ENCODE data around the gene SAXO1. TPM values are rescaled to one million over a fixed set of nuclear protein-coding genes. Genes with fewer than 3 reads are reported as not detected.
"Not testable (repeated sequence)": the region's sequence is repeated elsewhere in the genome, so short reads cannot be mapped to it uniquely, and the experiment has no call there.

SAXO1 gene
- total RNA-seq, 1 donor from 2014 or later = under 0.01 TPM

GRCh38 chr9:19028835-19029451 is 4.1 kb downstream of the SAXO1 start:
- DNase-seq (ENCODE audit: low read depth) = no peak
- Histone ChIP-seq H3K36me3 (ENCODE audit: control insufficient read depth, insufficient read depth, low read length) (no peaks in the 10 kb centered on the region), H3K27me3 (ENCODE audit: control insufficient read depth, insufficient read depth, low read length) (no peaks in the 10 kb centered on the region), H3K4me3 (ENCODE audit: low read depth, low read length) (no peak overlapping the region)
- peak; percentile 55 for TF ChIP-seq CTCF (IDR thresholded peaks at IDR 0.05; ENCODE audit: insufficient read depth, low read length, poor library complexity, severe bottlenecking)

GRCh38 chr9:19027825-19028224 is 5.2 kb downstream of the SAXO1 start:
- no peaks in the 10 kb centered on the region for H3K27me3 ChIP-seq (ENCODE audit: control insufficient read depth, insufficient read depth, low read length)
- no peak overlapping the region for H3K4me3 ChIP-seq (ENCODE audit: low read depth, low read length)
- no peak for TF ChIP-seq CTCF (IDR thresholded peaks at IDR 0.05; ENCODE audit: insufficient read depth, low read length, poor library complexity, severe bottlenecking)
- no peak for DNase-seq (ENCODE audit: low read depth)
- H3K36me3 ChIP-seq (ENCODE audit: control insufficient read depth, insufficient read depth, low read length) = no peaks in the 10 kb centered on the region

- TF ChIP-seq CTCF (IDR thresholded peaks at IDR 0.05; ENCODE audit: insufficient read depth, low read length, poor library complexity, severe bottlenecking) = no peak
- no peak for DNase-seq (ENCODE audit: low read depth)
Measured at GRCh38 chr9:19026375-19026774, 6.6 kb downstream of the SAXO1 start.

GRCh38 chr9:19023078-19023477 is 9.9 kb downstream of the SAXO1 start:
- Histone ChIP-seq H3K27me3 (ENCODE audit: control insufficient read depth, insufficient read depth, low read length) (no peaks in the 10 kb centered on the region), H3K36me3 (ENCODE audit: control insufficient read depth, insufficient read depth, low read length) (no peaks in the 10 kb centered on the region), H3K4me3 (ENCODE audit: low read depth, low read length) (no peak overlapping the region)
- no peak for DNase-seq (ENCODE audit: low read depth)
- no peak for TF ChIP-seq CTCF (IDR thresholded peaks at IDR 0.05; ENCODE audit: insufficient read depth, low read length, poor library complexity, severe bottlenecking)

More at GRCh38 chr9:19026375-19026774, 6.6 kb downstream of the SAXO1 start:
- no peaks in the 10 kb centered on the region for H3K27me3 ChIP-seq (ENCODE audit: control insufficient read depth, insufficient read depth, low read length)
- no peak overlapping the region for H3K4me3 ChIP-seq (ENCODE audit: low read depth, low read length)
- H3K36me3 ChIP-seq (ENCODE audit: control insufficient read depth, insufficient read depth, low read length) = no peaks in the 10 kb centered on the region

GRCh38 chr9:19022206-19022605 is 10.8 kb downstream of the SAXO1 start:
- TF ChIP-seq CTCF (IDR thresholded peaks at IDR 0.05; ENCODE audit: insufficient read depth, low read length, poor library complexity, severe bottlenecking) = no peak
- Histone ChIP-seq H3K4me3 (ENCODE audit: low read depth, low read length) (no peak overlapping the region), H3K36me3 (ENCODE audit: control insufficient read depth, insufficient read depth, low read length) (no peaks in the 10 kb centered on the region), H3K27me3 (ENCODE audit: control insufficient read depth, insufficient read depth, low read length) (no peaks in the 10 kb centered on the region)
- no peak for DNase-seq (ENCODE audit: low read depth)

- not testable (repeated sequence) for H3K4me3 ChIP-seq (ENCODE audit: low read depth, low read length); DNase-seq (ENCODE audit: low read depth); H3K27me3 ChIP-seq (ENCODE audit: control insufficient read depth, insufficient read depth, low read length); H3K36me3 ChIP-seq (ENCODE audit: control insufficient read depth, insufficient read depth, low read length)
Measured at GRCh38 chr9:19021649-19022048, 11.4 kb downstream of the SAXO1 start.

Data from kidney epithelial cell (primary cell).